Measurements from ENCODE around the gene SERPINB1. TPM values are rescaled to one million over a fixed set of nuclear protein-coding genes. Genes with fewer than 3 reads are reported as not detected.

Gene SERPINB1
- total RNA-seq, 3 donors from 2014 or later: 35.1 to 53.6 (median 51.8) TPM

DNA sequence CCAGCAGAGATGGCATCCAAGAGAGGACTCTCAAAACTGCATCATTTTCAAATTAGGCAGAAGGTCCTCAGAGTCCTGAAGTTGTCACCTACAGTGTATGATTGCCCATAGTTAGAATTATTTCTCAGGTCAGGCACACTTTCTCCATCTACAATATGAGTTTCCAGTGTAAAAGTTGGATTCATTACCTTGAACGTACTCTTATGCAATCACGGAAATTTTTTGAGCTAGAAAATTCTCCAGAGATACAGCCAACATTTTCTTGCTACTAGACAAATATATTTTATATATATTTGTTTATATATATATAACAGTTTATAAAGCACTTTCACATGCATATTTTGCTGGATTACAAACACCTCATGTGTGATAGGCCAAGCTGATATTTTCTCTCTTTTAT is 29.4 kb upstream of the SERPINB1 start:
- TF ChIP-seq, protein P1, sequence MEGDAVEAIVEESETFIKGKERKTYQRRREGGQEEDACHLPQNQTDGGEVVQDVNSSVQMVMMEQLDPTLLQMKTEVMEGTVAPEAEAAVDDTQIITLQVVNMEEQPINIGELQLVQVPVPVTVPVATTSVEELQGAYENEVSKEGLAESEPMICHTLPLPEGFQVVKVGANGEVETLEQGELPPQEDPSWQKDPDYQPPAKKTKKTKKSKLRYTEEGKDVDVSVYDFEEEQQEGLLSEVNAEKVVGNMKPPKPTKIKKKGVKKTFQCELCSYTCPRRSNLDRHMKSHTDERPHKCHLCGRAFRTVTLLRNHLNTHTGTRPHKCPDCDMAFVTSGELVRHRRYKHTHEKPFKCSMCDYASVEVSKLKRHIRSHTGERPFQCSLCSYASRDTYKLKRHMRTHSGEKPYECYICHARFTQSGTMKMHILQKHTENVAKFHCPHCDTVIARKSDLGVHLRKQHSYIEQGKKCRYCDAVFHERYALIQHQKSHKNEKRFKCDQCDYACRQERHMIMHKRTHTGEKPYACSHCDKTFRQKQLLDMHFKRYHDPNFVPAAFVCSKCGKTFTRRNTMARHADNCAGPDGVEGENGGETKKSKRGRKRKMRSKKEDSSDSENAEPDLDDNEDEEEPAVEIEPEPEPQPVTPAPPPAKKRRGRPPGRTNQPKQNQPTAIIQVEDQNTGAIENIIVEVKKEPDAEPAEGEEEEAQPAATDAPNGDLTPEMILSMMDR (IDR thresholded peaks at IDR 0.05): no peak
- no peak for TF ChIP-seq POLR2A (IDR thresholded peaks at IDR 0.05)
- no peak for TF ChIP-seq POLR2AphosphoS5 (IDR thresholded peaks at IDR 0.05)
- no peak overlapping the region for H3K4me3 ChIP-seq
- no peak for DNase-seq (ENCODE audit: low spot score in 2 of 2)
- H3K27ac ChIP-seq: no peak overlapping the region
- no peaks in the 10 kb centered on the region for H3K36me3 ChIP-seq
- H3K27me3 ChIP-seq: no peaks in the 10 kb centered on the region
- no peaks in the 10 kb centered on the region for H3K4me1 ChIP-seq
- no peaks in the 10 kb centered on the region for H3K9me3 ChIP-seq
- intact Hi-C loops (cut with DNase I; ENCODE audit: low total_unique reads): no loop called here

DNA sequence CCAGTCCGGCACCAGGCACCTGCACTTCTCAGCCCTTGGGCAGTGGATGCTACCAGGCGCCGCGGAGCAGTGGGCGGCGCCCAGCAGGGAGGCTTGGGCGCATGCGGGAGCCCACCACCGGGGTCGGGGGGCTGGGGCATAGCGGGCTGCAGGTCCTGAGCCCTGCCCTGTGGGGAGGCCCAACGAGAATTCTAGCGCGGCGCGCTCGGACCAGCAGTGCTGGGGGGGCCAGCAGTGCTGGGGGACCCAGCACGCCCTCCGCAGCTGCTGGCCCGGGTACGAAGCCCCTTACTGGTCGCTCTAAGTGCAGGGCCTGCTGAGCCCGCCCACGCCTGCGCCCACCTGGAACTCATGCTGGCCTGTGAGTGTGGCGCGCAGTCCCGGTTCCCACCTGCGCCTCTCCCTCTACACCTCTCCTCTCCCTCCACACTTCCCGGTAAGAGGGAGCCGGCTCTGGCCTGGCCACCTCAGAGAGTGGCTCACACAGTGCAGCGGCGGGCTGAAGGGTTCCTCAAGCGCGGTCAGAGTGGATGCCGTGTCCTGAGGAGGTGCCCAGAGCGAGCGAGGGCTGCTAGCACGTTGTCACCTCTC is 28.5 kb upstream of the SERPINB1 start:
- Histone ChIP-seq H3K27me3 (no peaks in the 10 kb centered on the region), H3K4me1 (no peaks in the 10 kb centered on the region), H3K27ac (no peak overlapping the region), H3K36me3 (no peaks in the 10 kb centered on the region), H3K4me3 (no peak overlapping the region), H3K9me3 (no peaks in the 10 kb centered on the region)
- TF ChIP-seq, protein P1 (IDR thresholded peaks at IDR 0.05): no peak
- TF ChIP-seq POLR2AphosphoS5 (IDR thresholded peaks at IDR 0.05): no peak
- no peak for TF ChIP-seq POLR2A (IDR thresholded peaks at IDR 0.05)
- intact Hi-C loops (cut with DNase I; ENCODE audit: low total_unique reads): no loop called here
- no peak for DNase-seq (ENCODE audit: low spot score in 2 of 2)

DNA sequence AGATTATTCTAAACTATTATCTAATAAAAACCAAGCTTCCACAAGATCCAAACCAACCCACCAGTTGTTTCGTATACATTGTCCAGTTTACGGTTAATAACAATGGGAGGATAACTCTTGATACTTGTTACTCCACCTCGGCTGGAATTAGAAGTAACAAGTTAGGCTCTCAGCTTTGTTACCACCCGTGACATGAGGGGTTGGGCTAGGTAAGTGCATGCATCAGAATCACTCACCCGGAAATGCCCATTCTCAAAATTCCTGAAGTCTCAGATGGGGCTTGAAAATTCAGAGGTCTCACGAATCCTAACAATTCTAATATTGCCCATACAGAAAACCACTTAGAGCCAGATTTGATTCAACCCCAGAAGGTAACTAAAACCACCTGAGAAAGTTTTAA is 27.0 kb upstream of the SERPINB1 start:
- H3K27ac ChIP-seq: no peak overlapping the region
- no peak overlapping the region for H3K4me3 ChIP-seq
- intact Hi-C loops (cut with DNase I; ENCODE audit: low total_unique reads): no loop called here
- no peaks in the 10 kb centered on the region for H3K27me3 ChIP-seq
- H3K4me1 ChIP-seq: no peaks in the 10 kb centered on the region
- DNase-seq (ENCODE audit: low spot score in 2 of 2): no peak
- no peak for TF ChIP-seq POLR2AphosphoS5 (IDR thresholded peaks at IDR 0.05)
- no peak for TF ChIP-seq POLR2A (IDR thresholded peaks at IDR 0.05)
- TF ChIP-seq, protein P1 (IDR thresholded peaks at IDR 0.05): no peak
- H3K9me3 ChIP-seq: no peaks in the 10 kb centered on the region
- no peaks in the 10 kb centered on the region for H3K36me3 ChIP-seq

DNA sequence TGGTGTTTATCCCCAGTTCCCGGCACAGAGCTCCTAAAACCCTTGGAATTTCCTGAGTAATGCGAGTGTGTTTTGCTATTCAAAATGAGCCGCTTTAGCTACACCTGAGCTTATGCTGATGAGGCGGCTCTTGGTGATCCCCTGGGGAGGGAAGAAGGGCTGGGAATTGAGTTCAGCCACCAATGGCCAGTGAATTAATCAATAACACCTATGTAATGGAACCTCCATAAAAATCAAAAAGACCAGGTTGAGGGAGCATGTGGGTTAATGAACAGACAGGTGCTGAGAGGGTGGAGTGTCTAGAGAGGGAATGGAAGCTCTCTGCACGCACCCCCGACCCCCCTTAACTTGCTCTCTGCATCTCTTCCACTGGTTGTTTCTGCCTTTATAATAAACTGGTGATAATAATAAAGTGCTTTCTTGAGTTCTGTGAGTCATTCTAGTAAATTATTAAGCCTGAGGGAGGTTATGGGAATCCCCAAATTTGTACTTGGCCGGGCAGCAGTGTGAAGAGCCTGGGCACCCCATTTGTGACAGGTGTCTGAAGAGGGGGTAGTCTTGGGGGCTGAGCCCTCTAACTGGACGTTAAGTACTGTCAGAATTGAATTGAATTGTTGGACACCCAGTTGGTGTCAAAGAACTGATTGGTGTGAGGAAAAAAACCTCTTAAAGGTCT is 24.6 kb upstream of the SERPINB1 start:
- TF ChIP-seq POLR2A (IDR thresholded peaks at IDR 0.05) (no peak), POLR2AphosphoS5 (IDR thresholded peaks at IDR 0.05) (no peak)
- TF ChIP-seq, protein P1 (IDR thresholded peaks at IDR 0.05): no peak
- Histone ChIP-seq H3K36me3 (no peaks in the 10 kb centered on the region), H3K27ac (no peak overlapping the region), H3K4me3 (no peak overlapping the region), H3K4me1 (no peaks in the 10 kb centered on the region), H3K27me3 (no peaks in the 10 kb centered on the region), H3K9me3 (no peaks in the 10 kb centered on the region)
- intact Hi-C loops (cut with DNase I; ENCODE audit: low total_unique reads): no loop called here
- no peak for DNase-seq (ENCODE audit: low spot score in 2 of 2)

DNA sequence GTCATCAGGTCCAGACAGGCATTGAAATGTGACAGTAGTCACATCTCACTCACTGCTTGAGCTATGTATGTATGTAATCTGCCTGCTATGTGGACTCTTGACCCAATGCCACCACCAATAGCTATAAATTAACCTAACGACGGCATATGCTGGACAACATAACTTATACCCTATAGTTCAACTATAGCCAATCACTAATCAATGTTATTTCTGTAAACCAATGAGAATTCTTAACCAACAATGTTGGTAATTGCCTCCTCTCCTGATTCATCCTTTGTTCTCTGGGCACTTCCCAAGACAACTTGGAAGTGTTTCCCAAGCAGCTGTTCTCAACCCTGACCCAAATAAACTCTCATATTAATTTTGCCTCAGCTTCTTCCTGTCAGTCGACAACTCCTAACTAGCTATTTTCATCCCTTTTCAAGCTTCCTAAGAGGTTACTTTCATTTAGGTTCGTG is 24.1 kb upstream of the SERPINB1 start:
- Histone ChIP-seq H3K9me3 (no peaks in the 10 kb centered on the region), H3K36me3 (no peaks in the 10 kb centered on the region), H3K4me3 (no peak overlapping the region), H3K27me3 (no peaks in the 10 kb centered on the region), H3K4me1 (no peaks in the 10 kb centered on the region), H3K27ac (no peak overlapping the region)
- DNase-seq (ENCODE audit: low spot score in 2 of 2): no peak
- intact Hi-C loops (cut with DNase I; ENCODE audit: low total_unique reads): no loop called here
- TF ChIP-seq POLR2AphosphoS5 (IDR thresholded peaks at IDR 0.05): no peak
- TF ChIP-seq, protein P1 (IDR thresholded peaks at IDR 0.05): no peak
- TF ChIP-seq POLR2A (IDR thresholded peaks at IDR 0.05): no peak
